ENCODE data around the gene PRDM16.
A peak's percentile ranks its signal among the peaks of the same experiment; 100 is the strongest.

PRDM16 gene

DNA sequence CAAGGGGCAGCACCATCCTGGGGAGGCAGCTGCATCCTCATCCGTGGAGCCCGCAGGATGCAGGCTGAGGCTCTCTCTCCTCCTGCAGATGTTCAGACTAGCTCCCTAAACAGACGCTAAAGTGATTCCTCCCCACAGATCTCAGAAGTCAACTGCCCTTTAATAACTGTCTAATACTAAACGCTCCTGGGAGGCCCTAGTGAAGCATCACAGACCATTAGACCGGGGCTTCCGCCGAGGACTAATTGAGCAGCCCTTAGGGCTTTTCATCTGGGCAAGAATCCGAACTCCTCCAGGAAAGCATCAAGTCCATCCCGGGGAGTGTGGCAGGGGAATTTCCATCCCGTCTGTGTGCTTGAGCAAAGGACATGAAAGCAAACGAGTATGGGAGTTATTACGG, 40.4 kb downstream of the PRDM16 start:
- peak; percentile 63 for DNase-seq

DNA sequence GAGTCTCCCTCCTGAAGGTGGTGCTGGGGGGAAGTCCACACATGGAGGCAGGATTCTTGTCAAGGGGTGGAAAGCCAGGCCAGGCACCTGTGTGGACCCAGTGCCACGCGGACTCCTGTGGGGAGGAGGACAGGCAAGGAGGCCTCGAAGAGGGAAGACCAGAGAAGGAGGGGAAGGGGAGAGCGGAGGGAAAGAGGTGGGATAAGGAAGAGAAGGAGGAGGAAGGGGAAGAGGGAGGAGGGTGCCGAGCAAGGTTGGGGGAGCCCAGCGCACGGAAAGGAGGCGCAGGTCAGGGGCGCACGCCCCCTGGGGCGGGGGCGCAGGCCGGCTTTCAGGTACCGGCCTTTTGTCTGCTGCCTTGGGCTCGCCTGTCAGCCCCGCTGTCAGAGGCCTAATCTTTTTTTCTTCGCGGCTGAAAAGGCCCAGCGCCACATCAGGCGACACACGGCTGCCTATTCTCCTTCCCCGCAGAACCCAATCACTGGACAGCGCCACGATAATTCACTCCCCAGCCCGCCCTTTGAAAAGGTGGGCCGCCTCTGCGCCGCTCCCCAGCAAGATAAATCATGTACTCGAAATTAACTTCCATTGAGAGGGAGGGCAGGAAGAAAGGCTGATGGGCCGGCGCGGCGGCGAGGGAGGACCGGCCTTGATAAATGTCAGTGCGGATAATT, 42.5 kb downstream of the PRDM16 start:
- DNase-seq, result peak; percentile 62

DNA sequence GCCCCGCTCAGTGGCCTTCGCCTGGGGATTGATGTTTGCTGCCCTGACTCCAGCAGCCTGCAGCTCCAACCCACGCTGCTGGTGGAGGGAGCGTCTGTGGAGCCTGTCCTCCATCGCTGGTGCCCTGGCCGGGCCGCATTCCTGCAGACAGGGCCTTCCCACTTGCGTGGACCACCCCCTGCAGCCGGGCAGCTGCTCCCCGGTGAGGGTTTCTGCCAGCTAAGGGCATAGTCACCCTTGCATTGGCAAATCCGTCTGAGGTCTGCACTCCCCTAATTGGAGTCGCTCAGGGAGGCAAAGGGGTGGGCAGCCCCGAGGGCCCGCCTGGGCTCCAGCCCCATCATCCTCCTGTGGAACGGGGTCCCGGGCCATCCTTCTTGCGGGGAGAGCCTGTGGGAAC, 43.5 kb downstream of the PRDM16 start:
- no peak for DNase-seq

DNA sequence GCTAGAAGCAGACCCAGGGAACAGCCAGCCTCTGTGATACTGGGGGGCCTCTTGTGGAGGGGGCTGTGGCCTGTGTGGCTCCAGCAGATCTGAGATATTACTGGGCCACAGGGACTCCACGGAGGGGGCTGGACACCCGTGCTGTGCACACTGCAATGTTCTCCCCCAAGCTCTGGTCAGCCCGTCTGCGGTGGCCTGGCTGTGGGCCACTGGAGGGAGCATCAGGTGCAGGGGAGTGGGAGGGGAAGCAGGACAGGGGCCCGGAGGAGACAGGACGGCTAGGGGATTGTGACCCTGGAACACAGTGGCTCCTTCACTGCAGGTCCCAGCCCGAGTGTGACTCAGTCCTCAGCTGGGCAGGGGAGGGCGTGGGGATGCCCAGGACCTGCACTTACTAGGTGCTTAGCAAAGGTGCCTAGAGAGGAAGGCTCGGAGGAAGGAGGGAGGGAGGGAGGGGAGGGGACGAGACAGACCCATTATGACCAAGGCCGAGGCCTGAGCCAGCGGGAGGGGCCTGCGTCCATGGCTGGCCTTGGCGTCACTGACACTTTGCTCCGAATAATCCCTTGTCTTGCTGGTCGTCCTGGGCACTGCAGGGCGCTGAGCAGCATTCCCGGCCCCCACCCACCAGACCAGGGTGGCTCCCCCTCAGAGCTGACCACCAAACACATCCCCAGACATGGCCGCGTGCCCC, 44.2 kb downstream of the PRDM16 start:
- DNase-seq, result no peak

DNA sequence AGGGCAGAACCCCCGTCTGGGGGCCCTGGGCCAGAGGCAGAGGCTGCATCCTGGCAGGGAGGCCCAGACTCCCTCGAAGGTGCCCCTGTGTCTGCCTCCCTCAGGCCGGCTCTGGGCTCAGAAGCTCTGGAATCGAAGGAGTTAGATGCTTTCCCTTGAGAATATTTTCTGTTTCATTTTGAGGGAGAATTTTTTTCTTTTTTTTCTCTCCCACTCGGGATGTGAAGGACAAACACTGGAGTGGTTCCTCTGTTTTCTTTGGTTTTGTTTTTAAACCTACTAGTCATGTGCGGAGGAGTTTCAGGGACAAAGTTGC, 44.7 kb downstream of the PRDM16 start:
- no peak for DNase-seq

DNA sequence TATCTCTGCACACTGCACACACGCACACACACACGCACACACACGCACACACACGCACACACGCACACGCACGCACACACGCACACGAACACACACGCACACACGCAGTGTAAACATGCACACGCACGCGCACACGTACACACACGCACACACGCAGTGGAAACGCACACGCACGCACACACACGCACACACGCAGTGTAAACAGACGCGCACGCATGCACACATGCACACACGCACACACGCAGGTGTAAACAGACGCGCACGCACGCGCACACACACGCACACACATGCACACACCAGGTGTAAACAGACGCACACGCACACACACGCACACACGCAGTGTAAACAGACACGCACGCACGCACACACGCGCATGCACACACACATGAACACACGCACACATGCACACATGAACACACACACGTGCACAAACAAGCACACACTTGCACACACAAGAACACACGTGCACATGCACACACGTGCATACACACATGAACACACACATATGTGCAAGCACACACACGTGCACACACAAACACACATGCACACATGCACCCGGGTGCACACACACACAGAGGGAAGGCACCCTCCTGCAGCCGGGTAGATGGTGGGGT, 45.2 kb downstream of the PRDM16 start:
- no peak for DNase-seq

DNA sequence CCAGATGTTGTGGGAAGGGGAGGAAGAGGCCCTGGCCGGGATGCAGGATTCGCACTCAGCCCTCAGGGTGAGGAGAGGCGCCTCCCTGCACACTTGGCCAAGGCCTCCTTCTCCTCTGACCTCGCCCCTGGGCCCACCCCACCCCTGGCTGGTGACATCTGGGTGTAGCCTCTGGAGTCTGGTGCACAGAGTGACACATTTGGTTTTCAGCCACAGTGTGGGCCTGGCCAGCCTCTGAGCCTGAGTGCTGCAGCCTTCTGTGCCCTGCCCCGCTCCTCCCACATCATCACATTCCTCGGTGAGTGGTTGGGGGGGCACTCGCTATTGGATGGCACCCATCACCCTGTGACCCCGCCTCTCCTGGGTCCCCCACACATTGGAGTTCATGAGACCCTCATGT, 45.8 kb downstream of the PRDM16 start:
- no peak for DNase-seq

DNA sequence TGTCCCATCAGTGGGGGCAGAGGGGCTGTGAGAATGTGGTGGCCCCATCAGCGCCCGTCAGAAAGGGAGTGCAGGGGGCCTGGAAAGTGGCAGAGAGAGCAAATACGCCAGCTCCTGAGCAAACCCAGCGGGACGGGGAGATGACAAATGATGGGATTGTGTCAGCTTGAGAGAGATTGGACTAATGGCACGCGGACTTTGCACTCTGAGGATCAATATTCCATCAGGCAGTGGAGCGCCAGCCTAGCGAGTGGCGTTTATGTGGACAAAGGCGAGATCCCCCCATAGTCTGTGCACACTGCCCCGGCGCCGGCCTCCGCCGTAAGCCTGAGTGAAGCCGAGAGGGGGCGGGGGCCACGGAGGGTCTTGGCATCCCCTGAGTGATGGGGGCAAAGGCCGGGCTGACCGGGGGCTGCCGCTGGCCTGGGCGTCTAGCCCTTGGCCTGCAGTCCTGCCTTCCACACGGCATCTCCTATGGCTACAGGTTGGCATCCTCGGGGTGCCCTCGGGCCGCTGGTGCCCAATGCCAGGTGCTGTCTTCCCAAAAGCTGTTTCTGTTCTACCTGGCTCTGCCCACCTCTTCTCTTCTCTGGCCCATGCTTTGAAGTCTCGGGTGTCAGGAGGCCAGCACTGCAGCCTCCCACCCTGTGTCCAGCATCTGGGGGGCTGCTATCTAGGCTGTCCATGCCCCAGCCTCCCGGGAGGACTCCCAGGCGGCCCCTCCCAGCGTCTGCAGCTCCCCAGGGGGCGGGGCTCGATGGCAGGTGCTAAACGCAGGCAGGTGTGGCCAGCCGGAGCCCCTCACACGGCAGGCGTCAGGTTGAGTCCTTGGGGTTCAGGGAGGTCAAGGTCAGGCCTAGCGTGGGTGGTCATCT, 46.5 kb downstream of the PRDM16 start:
- peak; percentile 73 for DNase-seq

DNA sequence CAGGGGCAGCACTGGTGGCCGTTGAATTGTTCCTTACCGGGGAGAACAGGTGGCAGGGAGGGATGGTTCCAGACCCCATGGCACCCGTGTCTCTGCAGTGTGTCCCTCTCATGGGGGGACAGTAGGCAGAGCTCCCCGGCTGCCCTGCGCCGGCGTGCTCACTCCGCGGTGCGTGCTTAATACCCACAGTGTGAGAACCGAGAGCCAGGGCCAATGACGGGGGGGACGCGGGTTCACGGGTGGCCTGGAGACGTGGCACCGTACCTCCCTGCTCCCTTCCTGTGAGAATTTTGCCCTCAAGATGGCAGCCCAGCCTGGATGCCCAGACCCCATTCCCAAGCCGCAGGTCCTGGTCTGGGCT, 47.1 kb downstream of the PRDM16 start:
- DNase-seq, result no peak

DNA sequence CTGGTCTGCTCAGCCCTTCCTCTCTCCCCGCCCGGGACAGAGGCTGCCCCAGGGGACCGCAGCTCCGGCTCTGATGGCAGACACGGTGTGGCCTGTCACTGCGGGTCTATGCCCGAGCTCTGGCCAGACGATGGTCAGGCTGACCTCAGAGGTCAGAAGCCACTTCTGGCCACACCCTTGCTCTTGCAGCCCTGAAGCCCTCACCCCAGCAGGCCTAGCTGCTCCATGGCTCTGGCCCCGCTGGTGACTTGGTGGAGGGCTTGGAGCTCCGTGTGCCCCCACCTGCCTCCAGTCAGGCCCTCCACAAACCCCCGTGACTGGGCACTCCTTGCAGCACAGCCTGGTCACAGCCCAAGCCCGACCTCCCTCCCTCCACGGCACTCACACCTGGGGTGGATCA, 47.6 kb downstream of the PRDM16 start:
- no peak for DNase-seq

DNA sequence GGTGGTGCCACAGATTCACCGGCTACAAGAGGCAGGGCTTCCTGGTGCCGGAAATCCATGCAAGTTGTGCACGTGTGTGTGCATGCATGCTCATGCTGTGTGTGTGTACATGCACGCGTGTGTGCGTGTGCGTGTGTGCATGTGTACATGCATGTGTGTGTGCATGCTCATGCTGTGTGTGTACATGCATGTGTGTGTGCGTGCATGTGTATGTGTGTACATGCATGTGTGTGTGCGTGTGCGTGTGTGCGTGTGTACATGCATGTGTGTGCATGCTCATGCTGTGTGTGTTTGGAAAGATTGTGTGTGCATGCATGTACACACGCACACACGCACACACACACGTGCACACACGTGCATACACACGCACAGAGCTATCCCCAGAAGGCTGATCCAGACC, 48.9 kb downstream of the PRDM16 start:
- DNase-seq, result no peak

DNA sequence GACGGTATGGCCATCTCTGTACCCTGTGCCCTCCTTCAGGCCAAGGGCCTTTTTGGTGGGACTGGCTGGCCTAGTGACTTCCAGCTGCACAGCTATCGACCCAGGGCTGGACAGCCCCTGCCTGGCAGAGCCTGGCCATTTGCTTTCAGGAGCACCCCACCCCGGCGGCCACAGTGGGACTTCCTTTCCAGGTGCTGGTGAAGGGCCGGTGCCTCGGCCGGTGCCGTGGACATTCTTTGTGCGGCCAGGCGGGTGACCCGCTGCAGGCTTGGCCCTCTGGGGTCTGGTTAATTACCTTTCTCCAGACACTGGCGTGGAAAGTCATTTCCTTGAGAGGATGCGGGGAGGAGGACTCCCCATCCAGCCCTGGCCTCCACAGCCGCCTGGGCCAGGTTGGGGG, 50.1 kb downstream of the PRDM16 start:
- no peak for DNase-seq

DNA sequence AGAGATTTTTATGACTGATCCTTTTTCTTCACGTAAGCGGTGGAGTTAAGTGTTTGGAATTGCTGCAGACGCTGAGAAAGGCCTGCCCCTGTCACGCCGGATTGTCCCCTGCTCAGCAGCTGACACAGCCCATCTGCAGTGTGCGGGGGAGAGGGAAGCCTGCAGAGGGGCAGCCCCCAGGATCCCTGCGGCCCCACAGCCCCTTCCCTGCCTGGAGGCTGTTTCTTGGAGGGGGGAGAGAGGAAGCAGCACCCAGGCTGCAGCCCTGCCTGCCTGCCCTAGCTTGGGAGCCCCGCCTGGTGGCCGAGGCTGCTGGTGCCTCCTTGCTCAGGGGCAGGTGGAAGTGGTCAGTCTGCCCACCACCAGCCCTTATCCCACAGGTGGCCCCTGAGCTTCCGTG, 50.7 kb downstream of the PRDM16 start:
- peak; percentile 68 for DNase-seq

DNA sequence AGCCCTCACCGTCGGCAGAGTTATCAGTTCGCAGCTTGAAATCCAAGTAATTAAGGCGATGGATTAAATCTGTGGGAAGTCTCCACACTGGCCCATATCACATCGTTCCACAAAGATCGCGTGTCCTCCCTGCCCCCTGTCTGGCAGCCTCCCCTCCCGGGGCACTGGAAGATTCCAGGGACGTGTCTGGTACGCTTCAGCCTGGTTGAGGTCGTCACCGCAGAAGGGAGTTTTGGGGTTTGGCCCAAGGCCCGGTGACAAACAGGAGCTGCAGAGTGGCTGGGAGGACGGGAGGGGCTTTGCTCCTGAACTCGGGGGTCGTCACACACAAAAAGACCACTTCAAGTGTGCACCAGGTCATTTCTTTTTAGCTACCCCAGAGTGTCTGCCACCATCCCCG, 51.1 kb downstream of the PRDM16 start:
- no peak for DNase-seq

DNA sequence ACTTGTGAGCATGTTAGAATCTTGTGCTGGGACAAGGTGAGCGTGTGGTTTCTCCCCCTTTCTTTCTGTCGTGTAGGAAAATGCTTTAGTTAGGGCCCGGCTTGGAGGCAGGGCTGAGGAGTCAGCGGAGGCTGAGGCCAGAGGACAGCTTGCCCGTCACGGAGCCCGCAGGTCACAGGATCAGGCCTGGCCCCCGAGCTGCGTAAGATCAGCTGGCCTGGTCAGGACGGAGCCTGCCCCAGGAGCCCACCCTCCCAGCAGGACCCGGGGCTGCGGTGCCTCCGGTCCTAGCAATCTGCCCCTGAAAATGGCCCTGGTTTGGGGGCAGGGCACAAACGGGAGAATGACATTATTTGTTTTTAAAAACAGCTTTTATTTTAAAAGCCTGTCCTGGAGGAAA, 52.0 kb downstream of the PRDM16 start:
- no peak for DNase-seq

DNA sequence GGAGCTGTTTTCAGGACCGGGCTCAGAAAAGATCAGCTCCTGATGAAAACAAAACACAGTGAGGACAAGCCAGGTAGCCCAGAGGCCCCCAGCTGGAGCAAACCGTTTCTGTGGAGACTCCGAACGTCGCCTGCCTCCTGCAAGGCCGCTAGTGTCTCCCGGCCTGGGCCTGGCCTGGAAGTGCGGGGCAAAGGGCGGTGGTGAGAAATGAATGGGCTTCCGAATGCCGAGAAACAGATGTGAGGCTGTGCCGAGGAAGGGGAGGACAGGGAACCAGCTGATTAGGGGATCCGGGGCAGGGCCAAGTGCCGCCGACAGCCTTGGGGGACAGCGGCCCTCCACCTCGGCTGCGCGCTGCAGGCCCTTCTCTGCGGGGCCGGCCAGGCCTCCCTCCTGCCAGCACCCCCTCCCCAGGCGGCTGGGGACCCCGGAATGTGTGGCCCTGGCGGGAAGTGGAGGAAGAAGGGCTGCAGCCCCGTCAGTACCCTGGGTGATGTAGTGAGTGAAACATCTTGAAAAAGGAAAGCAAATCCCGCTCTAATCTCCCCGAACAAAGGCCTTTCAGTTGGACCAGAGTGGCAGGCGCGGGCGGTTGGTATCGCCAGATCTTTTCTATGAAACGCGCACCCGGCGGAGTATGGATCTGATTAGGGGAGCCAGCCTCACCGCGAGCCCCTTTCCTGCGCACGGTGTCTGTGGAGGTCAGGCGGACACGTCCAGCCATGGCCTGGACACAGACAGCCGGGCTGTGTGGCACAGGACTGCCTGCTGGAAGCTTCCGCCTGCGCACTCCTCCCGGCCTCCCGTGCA, 52.6 kb downstream of the PRDM16 start:
- DNase-seq, result no peak

DNA sequence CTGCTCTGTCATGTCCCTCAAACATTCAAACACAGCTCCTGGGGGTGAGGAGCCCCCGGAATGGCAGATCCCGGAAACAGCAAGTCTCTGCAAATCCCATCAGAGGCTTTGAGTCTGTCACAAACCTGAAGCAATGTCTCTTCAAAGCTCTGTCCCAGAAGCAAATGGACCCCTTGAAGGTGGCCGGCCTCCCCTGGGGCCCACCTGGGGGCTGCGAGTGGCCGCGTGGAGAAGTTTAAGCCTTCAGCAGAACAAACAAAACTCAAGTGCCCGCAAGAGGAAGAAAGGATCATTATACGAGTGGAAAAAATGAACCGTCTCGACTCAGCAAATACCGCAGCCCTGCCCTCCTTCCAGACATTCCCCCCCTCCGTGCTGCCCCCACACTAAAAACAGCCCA, 53.3 kb downstream of the PRDM16 start:
- no peak for DNase-seq

DNA sequence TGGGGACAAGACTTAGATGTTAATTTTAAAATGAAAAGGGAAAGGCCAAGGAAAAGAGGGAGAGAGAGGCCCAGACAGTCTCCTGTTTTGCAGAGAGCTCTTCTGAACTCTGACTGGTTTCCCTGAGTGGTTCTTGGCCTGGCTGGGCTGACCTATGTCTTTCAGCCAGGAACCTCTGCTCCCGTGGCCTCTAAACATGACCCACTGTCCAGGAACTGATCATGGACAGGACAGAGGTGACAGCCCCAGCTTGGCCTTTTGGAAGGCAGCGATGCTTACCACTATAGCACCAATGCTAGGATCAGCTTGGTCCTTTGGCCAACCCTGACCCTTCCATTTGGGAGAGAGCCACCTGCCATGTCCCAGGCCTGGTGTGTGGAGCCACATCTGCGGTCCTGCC, 55.2 kb downstream of the PRDM16 start:
- peak; percentile 2 for DNase-seq

DNA sequence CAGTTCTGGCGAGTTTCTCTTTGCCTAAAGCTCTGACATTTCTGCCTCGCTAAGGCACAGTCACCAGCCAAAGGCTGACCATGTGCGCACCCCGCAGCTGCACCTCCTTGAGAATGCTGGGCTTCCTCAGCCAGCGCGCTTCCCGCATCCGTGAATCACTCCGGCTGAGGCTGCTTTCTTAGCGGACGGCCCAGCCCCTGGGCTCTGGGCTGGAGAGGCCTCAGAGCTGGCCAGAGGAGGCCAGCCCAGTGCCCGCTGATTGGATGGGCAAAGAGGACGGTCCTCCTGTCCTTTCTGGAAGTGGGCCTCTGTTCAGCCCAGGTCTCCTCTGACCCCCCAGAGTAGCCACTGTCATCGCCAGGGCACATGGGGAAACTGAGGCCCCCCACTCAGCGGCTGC, 56.1 kb downstream of the PRDM16 start:
- peak; percentile 56 for DNase-seq

DNA sequence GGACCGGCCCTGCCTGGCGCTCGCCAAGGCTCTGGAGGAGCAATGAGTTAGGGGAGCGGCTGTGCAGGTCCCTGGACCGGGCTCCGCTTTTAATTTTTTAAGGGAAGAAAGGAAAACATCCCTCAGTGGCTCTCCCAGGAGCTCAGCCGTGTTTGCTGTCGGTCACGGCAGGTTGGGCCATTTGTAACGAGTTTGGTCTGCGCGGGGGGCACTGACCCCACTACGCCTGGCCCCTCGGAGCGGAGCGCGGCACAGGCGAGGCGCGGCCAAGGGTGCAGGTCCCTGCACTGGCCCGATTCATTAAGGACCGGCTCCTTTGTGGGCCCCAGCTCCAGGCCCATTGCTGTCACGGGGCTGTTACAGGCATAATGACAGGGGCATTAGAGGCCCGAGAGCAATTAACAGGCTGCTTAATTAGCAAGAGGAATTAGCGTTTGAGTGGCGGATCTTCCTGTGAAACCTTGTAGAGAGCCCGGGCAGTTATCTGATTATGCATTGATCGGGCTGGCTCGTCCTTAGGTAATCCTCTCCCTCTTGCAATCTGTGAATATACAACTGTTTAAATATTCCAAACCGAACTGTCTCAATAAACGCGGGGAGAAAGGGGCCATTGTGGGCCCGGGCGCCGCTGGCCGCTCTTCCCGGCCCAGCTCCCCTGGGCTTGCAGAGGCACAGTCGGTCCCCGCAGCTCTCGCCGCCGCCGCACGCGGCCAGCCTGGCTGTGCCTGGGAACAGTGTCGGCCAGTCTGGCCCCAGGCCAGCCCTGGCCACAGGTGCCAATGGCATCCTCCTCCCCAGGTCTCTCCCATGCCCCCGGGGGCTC, 56.8 kb downstream of the PRDM16 start:
- peak; percentile 69 for DNase-seq

DNA sequence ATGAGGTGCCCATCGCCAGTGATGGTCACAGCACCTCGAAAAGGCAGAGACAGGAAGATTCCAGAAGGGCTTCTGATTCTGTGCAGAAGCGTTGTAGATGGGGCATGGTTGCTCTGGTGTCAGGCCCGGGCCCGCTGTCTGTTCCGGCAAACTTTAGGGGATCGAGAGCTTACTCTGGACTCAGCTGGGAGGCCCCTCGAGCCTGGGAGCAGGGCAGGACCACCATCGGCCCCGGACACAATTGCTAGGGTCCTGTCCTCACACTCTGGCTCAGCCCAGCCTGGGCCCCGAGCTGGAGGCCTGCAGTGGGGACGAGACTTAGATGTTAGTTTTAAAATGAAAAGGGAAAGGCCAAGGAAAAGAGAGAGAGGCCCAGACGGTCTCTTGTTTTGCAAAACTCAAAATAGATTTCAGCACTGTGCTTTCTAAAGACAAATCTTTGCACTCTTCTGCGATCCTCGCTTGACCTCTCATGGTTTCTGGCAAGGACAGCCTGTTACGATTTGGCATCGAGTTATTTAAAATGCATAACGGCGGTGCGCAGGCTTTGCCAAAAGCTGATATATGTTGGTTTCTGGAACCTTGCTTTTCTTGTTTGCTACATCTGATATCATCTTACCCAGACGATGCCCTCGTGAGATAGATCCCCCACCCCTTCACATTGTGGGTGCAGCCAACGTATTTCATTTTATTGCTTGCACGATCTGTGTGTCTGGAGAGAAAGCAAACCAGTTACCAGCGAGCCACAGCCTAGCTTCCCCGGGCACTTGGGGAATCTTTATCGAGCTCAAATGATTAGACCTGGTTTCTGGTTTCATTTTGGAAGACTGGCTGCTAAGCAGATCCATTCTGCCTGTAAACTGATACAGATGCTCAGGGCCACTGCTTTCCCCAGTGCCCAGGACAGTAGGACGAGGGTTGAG, 58.0 kb downstream of the PRDM16 start:
- peak; percentile 59 for DNase-seq

Data from eye (tissue), 1 donor.